Activated T-helper 1 cell treated with Interleukin-2 at 50 U/mL for 16 hours (primary cell): ENCODE data around the gene OSBPL7.

Source experiments
- DNase-seq: peaks from one replicate; pipeline ENCODE4 v3.0.0-alpha.2; 2020; ENCODE audit warnings: low read depth

OSBPL7 gene

DNA sequence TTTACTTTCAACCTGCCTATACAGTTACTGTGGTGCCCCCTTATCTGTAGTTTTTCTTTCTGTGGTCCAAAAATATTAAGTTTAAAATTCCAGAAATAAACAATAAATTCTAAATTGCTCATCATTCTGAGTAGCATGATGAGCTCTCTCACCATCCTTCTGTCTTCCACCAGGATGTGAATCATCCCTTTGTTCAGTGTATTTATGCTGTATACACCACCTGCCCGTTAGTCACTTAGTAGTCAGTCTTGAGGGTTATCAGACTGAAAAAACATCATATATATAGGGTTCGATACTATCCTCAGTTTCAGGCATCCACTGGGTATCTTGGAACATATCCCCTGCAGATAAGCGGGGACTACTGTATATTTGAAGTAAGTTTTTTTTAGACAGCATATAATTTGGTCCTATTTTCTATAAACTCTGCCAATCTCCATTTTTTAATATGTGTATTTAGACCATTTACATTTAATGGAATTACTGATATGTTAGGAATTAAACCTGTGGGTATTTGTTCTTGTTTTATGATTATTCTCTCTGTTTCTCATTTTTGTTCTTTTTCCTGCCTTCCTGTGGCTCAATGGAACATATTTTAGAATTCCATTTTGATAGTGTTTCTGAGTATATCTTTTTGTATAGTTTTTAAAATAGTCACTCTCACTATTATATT is 57.5 kb downstream of the OSBPL7 start:
- no peak for DNase-seq

DNA sequence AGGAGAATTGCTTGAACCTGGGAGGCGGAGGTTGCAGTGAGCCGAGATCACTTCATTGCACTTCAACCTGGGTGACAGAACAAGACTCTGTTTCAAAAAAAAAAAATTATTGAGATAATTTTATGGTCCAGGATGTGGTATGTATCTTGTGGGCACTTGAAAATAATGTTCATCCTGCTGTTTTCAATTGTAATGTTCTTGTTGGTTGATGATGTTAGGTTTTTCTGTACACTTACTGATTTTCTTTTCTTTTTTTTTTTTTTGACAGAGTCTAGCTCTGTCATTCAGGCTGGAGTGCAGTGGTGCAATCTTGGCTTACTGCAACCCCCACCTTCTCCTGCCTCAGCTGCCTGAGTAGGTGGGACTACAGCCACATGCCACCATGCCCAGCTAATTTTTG is 58.9 kb downstream of the OSBPL7 start:
- DNase-seq = no peak

DNA sequence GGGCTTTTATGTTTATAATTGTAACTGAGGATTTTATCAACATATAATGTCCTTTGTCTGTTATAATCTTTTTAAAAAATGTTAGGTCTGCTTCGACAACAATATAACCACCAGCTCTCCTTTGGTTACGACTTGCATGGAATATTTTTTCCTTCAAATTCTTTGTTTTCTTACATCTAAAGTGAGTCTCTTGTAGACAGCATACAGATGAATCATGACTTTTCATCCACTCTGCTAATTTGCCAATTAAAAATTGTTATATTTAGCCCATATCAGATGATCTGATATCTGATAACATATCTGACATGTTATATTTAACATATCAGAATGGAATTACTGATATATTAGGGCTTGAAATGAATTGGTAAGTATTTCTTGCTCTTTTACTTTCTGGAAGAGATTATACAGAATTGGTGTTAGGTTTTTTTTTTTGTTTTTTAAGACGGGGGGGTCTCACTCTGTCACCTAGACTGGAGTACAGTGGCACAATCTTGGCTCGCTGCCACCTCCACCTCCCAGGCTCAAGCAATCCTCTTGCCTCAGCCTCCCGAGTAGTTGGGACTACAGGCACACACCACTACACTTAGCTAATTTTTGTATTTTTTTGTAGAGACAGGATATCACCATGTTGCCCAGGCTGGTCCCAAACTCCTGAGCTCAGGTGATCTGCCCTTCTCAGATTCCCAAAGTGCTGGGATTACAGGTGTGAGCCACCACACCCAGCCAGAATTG is 61.0 kb downstream of the OSBPL7 start:
- DNase-seq = no peak

DNA sequence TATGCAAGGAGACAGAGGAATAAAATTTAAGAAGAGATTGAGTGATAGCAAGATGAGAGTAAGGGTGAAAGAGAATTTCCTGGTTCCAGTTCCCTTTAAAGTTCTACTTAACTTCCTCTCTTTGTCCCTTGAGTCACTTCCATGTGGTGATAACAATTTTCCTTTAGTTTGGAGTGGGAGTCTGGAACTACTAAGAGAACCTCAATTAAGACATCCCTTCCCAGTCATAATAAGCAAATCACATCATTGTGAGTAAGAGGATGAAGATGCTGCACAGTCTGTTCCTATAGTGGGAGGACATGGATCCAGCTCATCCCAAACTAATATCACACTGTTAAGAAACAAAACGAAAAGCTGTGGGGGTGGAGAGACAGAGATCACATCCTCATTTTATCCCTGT is 64.2 kb downstream of the OSBPL7 start:
- DNase-seq = no peak
